ENCODE results near the gene PEDS1. TPM values are rescaled to one million over a fixed set of nuclear protein-coding genes. Genes with fewer than 3 reads are reported as not detected.
"Not testable (repeated sequence)": the region's sequence is repeated elsewhere in the genome, so short reads cannot be mapped to it uniquely, and the experiment has no call there.

Gene PEDS1
- total RNA-seq, 2 experiments from 2014 or later, result 30.3 to 32.3 TPM

DNA sequence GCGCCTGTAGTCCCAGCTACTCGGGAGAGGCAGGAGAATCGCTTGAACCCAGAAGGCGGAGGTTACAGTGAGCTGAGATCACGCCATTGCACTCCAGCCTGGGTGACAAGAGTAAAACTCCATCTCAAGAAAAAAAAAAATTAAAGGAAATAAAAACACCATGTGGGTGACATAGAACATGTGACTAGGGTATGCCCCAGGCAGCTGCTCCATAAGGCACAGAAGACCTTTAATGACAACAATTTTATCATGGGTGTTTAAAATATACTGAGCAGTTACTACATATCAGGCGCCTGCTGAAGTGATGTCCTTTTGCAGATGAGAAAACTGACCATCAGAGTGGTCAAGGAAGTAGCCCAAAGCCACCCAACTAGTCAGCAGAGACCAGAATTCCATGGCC, 8.0 kb downstream of the PEDS1 start:
- Mint-ChIP-seq H3K36me3 (ENCODE audit: low read depth) (peaks cover 64% of the 10 kb centered on the region), H3K4me1 (peaks cover 70% of the 10 kb centered on the region), H3K27ac (peak overlapping the region; percentile 96), H3K9me3 (no peaks in the 10 kb centered on the region), H3K4me3 (peak overlapping the region; percentile 76), H3K27me3 (no peaks in the 10 kb centered on the region)
- ChIA-PET CTCF (interaction anchor here (1.1 kb wide), 1 partner anchor 11 kb away, joined by 5 read pairs; no protein-coding TSS in a partner anchor), POLR2A (interaction anchor here (1.6 kb wide), 2 partner anchors 8 to 25 kb away, joined by 3 to 7 read pairs; partner anchors contain the start of gene PEDS1)
- DNase-seq, result no peak

DNA sequence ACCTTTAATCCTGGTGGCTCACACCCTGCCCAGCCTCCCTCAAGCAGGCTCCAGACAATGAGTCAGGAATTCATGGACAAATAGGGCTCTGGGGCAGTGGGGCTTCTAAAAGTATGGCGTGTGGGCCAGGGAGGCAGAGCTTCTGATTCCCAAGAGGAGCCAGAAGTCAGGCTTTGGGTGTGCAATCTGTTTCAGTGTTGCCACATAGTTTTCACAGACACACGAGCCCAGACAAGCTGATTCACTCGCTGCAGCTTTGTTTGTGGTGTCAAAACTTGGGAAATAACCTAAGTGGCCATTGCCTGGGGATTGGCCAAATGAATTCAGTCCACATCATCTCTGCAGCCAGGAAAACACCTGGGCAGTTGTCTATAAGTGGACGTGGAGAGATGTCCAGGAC, 9.2 kb downstream of the PEDS1 start:
- no peaks in the 10 kb centered on the region for H3K27me3 Mint-ChIP-seq
- no peaks in the 10 kb centered on the region for H3K9me3 Mint-ChIP-seq
- ChIA-PET POLR2A (interaction anchor here (1.2 to 1.6 kb wide), 3 partner anchors 8 to 29 kb away, joined by 4 to 7 read pairs (median 5); partner anchors contain the start of gene PEDS1), CTCF (interaction anchor here (1.3 to 1.4 kb wide), 3 partner anchors 9 to 25 kb away, joined by 3 to 5 read pairs (median 4); partner anchors contain the start of gene PEDS1)
- DNase-seq, result no peak
- peaks cover 68% of the 10 kb centered on the region for H3K36me3 Mint-ChIP-seq (ENCODE audit: low read depth)
- H3K4me1 Mint-ChIP-seq, result peaks cover 61% of the 10 kb centered on the region
- H3K4me3 Mint-ChIP-seq, result no peak overlapping the region
- peak overlapping the region; percentile 26 for H3K27ac Mint-ChIP-seq

DNA sequence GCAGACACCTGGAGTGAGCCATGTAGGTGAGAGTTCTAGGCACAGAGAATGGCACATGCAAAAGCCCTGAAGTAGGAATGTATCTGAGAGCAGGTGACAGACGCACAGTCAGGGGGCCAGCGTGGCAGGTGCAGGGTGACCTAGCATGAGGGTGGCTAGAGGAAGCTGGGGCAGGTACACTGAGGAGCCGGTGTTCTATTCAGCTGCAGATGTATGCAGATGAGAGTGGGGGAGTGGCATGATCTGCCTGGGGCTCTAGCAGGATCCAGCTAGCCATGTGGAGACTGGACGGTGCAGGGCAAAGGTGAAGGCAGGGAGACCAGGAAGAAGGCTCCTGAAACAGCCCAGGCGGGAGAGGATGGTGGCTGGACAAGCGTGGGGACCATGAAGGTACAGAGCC, 10.7 kb downstream of the PEDS1 start:
- Mint-ChIP-seq H3K9me3 (no peaks in the 10 kb centered on the region), H3K4me1 (peaks cover 46% of the 10 kb centered on the region), H3K36me3 (ENCODE audit: low read depth) (peaks cover 61% of the 10 kb centered on the region), H3K27me3 (no peaks in the 10 kb centered on the region), H3K27ac (peak overlapping the region; percentile 40), H3K4me3 (no peak overlapping the region)
- ChIA-PET POLR2A (interaction anchor here (4.0 kb wide), 1 partner anchor 10 kb away, joined by 17 read pairs; the partner anchor contains the start of gene PEDS1), CTCF (no interaction called here)
- no peak for DNase-seq

DNA sequence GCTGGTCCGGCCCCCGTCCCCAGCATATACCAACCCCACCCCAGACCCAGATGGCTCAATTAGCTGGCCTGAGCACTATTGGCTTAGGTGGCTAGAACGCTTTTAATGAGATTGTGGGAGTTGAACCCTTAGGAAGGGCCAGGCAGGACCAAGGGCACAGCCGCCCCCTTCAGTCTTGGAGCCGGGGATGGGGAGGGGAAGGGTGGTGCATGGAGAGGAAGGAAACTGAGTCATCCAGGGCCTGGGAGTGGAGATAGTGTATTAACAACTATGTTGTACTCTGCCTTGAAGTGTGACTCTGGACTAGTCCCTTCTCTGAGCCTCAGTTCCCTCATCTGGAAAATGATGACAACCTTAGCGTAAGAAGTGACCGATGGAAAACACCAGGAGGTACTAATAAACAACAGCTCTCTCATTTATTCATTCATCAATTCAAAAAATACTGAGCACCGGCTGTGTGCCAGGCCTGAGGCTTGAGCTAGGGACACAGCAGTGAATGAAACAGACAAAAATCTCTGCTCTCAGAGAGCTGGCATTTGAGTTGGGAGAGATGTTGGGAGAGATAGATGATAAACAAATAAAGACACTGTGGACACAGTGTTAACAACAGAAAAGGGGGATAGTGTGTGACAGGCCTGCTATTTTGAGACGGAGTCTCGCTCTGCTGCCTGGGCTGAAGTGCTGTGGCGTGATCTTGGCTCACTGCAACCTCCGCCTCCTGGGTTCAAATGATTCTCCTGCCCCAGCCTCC, 11.5 kb downstream of the PEDS1 start:
- H3K27me3 Mint-ChIP-seq, result no peaks in the 10 kb centered on the region
- POLR2A ChIA-PET, result interaction anchor here (0.9 to 4.0 kb wide), 2 partner anchors 8 to 11 kb away, joined by 3 to 17 read pairs; partner anchors contain the start of gene PEDS1
- H3K4me3 Mint-ChIP-seq, result no peak overlapping the region
- peaks cover 59% of the 10 kb centered on the region for H3K36me3 Mint-ChIP-seq (ENCODE audit: low read depth)
- peaks cover 40% of the 10 kb centered on the region for H3K4me1 Mint-ChIP-seq
- peak overlapping the region; percentile 17 for H3K27ac Mint-ChIP-seq
- no peak for DNase-seq
- H3K9me3 Mint-ChIP-seq, result no peaks in the 10 kb centered on the region
- CTCF ChIA-PET, result no interaction called here

DNA sequence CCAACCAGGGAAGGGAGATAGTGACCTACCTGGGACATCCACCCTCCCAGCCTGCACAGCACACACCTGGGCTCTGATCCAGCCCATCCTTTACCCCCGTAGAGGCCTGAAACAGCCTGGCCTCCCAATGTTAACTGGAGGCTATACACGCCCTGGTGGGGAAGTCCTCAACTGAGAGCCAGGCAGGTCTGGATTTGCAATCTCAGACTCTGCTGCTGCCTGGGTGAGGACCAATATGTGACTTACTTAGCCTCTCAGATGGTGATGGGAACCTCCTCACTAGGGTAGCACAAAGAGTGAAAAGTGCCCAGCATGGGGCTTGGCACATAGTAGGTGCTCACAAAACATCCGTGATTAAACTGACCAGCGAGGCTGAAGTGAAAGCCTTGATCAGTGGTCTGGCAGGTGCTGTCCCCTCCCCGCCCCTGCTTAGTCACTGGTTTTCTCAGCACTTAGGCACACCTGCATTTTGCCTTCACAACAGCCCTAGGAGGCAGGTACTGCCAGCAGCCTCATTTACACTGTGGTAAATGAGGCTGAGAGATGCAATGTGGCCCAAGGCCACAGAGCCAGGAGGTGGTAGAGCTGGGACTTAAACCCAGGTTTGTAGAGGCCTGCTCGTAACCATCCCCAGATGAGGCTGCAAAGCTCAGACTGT, 12.4 kb downstream of the PEDS1 start:
- Mint-ChIP-seq H3K27ac (no peak overlapping the region), H3K36me3 (ENCODE audit: low read depth) (peaks cover 51% of the 10 kb centered on the region), H3K4me3 (no peak overlapping the region), H3K4me1 (peaks cover 32% of the 10 kb centered on the region), H3K9me3 (no peaks in the 10 kb centered on the region), H3K27me3 (no peaks in the 10 kb centered on the region)
- ChIA-PET POLR2A (interaction anchor here (0.9 to 4.0 kb wide), 2 partner anchors 9 to 12 kb away, joined by 3 to 17 read pairs; partner anchors contain the start of gene PEDS1), CTCF (no interaction called here)
- DNase-seq, result no peak

DNA sequence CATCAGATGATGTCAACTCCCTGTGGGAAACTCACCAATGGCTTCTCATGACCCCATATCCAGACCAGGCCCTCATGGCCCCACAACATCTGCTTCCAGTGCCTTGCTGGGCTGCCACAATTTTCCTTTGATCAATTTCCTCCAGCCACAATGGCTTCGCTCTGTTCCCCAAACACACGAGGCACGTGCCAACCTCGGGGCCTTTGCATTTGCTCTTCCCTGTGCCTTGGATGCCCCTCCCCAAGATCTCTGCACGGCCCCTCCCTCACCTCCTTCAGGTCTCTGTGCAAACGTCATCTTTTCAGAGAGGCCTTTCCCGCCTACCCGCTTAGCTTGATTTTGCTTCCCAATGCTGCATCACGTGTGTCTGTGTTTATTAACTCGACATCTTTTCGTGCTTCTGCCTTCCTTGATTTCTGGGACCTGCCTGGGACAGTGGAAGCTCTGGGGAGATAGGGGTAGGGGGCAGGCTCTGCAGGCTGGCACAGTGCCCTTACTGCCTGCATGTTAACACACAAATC, 13.1 kb downstream of the PEDS1 start:
- Mint-ChIP-seq H3K4me1 (peaks cover 26% of the 10 kb centered on the region), H3K4me3 (no peak overlapping the region), H3K27ac (peak overlapping the region; percentile 14), H3K36me3 (ENCODE audit: low read depth) (peaks cover 48% of the 10 kb centered on the region), H3K9me3 (no peaks in the 10 kb centered on the region), H3K27me3 (no peaks in the 10 kb centered on the region)
- no peak for DNase-seq
- CTCF ChIA-PET, result no interaction called here
- POLR2A ChIA-PET, result interaction anchor here (4.0 kb wide), 1 partner anchor 13 kb away, joined by 17 read pairs; the partner anchor contains the start of gene PEDS1

DNA sequence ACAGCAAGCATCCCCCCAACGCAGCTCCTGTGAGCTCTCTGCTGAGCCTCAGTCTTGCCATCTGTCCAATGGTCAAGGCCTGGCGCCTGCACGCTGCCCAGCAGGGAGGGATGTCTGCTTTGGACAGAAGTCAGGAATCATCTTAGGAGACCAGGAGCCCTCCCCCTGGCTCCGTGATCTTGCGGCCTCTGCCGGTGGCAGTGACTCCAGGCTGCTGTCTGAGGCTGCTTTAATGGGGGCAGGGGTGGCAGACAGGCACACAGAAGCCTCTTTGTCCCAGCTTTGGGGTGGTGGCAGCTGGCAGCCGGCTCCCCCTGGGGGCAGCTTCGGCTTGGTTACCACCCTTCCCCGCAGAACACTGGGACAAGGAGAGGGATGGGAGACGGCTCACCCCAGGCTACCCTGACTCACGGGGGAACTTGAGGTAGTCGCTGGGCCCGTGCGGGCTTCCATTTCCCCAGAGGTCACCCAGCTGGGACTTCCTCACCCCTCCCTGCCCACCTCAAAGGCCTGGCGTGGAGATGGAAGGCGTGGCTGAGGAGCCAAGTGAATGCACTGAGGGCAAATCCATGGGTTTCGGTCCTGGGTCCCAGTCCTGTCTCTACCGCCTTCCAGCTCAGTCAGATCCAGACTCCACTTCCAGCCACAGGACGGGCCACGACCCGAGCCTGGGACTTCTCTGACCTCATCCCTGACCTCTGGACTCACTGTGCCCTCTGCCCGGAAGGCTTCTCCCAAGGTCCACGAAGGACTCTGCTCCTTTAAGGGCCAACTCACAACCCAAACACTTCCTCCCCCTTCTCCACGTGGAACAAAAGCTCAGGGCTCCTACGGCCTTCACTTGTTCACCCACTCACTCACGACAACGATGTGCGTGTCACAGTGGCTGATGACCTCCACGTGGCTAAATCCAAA, 14.8 kb downstream of the PEDS1 start:
- ChIA-PET POLR2A (interaction anchor here (0.7 to 4.0 kb wide), 4 partner anchors 12 to 22 kb away, joined by 3 to 17 read pairs (median 4); partner anchors contain the start of gene PEDS1), CTCF (no interaction called here)
- peaks cover 48% of the 10 kb centered on the region for H3K36me3 Mint-ChIP-seq (ENCODE audit: low read depth)
- H3K4me1 Mint-ChIP-seq, result peaks cover 26% of the 10 kb centered on the region
- DNase-seq, result no peak
- H3K9me3 Mint-ChIP-seq, result no peaks in the 10 kb centered on the region
- H3K27ac Mint-ChIP-seq, result peak overlapping the region; percentile 3
- no peak overlapping the region for H3K4me3 Mint-ChIP-seq
- H3K27me3 Mint-ChIP-seq, result no peaks in the 10 kb centered on the region

DNA sequence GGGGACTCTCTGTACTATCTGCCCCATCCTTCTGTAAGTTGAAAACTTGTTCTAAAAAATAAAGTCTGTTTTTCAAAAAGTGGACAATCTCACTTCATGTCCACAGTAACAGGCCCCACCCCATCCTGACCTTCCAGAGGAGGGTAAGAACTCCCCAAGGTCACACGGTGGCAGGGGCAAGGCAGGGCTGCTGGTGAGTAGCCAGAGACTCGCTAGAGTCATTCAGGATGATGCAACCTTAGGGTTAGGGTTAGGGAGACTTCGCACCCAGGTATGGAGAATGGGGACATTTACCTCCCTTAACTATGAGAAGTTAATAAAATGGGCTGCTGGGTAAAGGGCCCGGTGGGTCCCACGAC, 15.4 kb downstream of the PEDS1 start:
- no peaks in the 10 kb centered on the region for H3K9me3 Mint-ChIP-seq
- peaks cover 48% of the 10 kb centered on the region for H3K36me3 Mint-ChIP-seq (ENCODE audit: low read depth)
- H3K4me1 Mint-ChIP-seq, result peaks cover 22% of the 10 kb centered on the region
- H3K4me3 Mint-ChIP-seq, result no peak overlapping the region
- H3K27ac Mint-ChIP-seq, result no peak overlapping the region
- H3K27me3 Mint-ChIP-seq, result no peaks in the 10 kb centered on the region
- CTCF ChIA-PET, result no interaction called here
- no peak for DNase-seq
- POLR2A ChIA-PET, result interaction anchor here (0.7 to 1.1 kb wide), 2 partner anchors 12 to 15 kb away, joined by 3 to 4 read pairs; partner anchors contain the start of gene PEDS1

DNA sequence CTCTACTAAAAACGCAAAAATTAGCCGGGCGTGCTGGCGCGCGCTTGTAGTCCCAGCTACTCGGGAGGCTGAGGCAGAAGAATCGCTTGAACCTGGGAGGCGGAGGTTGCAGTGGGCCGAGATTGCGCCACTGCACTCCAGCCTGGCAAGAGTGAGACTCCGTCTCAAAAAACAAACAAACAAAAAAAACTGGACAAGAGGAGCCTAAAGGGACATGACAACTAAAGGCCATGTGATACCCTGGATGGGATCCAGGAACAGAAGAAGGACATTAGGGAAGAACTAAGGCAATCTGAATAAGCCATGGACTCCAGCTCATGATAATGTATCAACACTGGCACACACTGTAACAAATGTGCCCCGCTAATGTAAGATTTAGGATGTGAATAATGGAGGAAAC, 15.8 kb downstream of the PEDS1 start:
- H3K27me3 Mint-ChIP-seq, H3K27ac Mint-ChIP-seq, CTCF ChIA-PET, H3K9me3 Mint-ChIP-seq, H3K4me3 Mint-ChIP-seq, DNase-seq: not testable (repeated sequence)
- Mint-ChIP-seq H3K4me1 (peaks cover 18% of the 10 kb centered on the region), H3K36me3 (ENCODE audit: low read depth) (peaks cover 44% of the 10 kb centered on the region)
- POLR2A ChIA-PET, result interaction anchor here (1.1 kb wide), 1 partner anchor 16 kb away, joined by 4 read pairs; the partner anchor contains the start of gene PEDS1

DNA sequence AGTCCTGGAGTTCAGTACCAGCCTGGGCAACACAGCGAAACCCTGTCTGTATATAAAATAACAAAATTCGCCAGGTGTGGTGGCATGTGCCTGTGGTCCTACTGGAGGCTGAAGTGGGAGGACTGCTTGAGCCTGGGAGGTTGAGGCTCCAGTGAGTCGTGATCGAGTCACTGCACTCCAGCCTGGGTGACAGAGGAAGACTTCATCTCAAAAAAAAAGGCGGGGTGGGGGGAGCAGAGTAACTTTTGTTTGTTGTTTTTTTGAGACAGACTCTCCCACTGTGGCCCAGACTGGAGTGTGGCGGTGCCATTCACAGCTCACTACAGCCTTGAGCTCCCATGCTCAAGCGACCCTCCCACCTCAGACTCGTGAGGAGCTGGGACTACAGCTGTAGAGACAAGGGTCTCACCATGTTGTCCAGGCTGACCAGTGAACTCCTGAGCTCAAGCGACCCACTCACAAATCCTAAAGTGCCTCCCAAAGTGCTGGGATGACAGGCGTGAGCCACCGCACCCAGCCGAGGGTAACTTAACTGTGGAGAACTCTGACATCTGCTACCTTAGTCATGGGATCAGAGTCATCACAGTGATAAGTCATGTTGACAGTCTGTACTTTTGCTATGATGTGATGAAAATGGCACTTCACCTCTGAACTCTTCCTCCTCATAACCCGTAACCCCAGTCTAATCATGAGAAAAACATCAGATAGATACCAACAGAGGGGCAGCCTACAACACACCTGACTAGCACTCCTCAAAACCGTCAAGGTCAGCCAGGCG, 16.5 kb downstream of the PEDS1 start:
- no peaks in the 10 kb centered on the region for H3K9me3 Mint-ChIP-seq
- peaks cover 14% of the 10 kb centered on the region for H3K4me1 Mint-ChIP-seq
- peaks cover 40% of the 10 kb centered on the region for H3K36me3 Mint-ChIP-seq (ENCODE audit: low read depth)
- POLR2A ChIA-PET, result no interaction called here
- DNase-seq, result no peak
- H3K4me3 Mint-ChIP-seq, result no peak overlapping the region
- CTCF ChIA-PET, result no interaction called here
- H3K27ac Mint-ChIP-seq, result peak overlapping the region; percentile 58
- no peaks in the 10 kb centered on the region for H3K27me3 Mint-ChIP-seq

DNA sequence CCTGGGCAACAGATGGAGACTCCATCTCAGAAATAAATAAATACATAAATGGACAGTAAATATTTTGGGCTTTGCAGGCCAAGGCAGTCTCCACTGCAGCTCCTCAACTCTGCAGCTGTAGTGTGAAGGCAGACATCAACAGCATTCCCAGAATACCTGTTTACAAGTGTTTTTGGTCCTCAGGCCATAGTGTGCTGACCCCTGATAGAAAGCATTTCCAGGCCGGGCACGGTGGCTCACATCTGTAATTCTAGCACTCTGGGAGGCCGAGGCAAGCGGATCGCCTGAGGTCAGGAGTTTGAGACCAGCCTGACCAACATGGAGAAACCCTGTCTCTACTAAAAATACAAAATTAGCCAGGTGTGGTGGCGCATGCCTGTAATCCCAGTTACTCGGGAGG, 18.4 kb downstream of the PEDS1 start:
- POLR2A ChIA-PET, result interaction anchor here (0.9 to 2.5 kb wide), 2 partner anchors 12 to 19 kb away, joined by 3 to 12 read pairs; partner anchors contain the start of gene PEDS1

More for the DNA sequence above, 18.4 kb downstream of the PEDS1 start:
- H3K27me3 Mint-ChIP-seq, DNase-seq, H3K4me1 Mint-ChIP-seq, H3K9me3 Mint-ChIP-seq, H3K27ac Mint-ChIP-seq, H3K4me3 Mint-ChIP-seq: not testable (repeated sequence)
- peaks cover 35% of the 10 kb centered on the region for H3K36me3 Mint-ChIP-seq (ENCODE audit: low read depth)
- CTCF ChIA-PET, result interaction anchor here (1.6 to 2.0 kb wide), 3 partner anchors 10 to 34 kb away, joined by 5 to 10 read pairs (median 5); no protein-coding TSS in a partner anchor

All from activated CD4-positive, alpha-beta memory T cell treated with anti-CD3 and anti-CD28 coated beads, Interleukin-2, amount 10 ng/mL, durations not matched to agents 7 days and 5 days (primary cell).